Neuron (in vitro differentiated cells): ENCODE data around the gene SYDE2.
"Not testable (repeated sequence)": the region's sequence is repeated elsewhere in the genome, so short reads cannot be mapped to it uniquely, and the experiment has no call there.

Source experiments
- H2AFZ ChIP-seq: one replicate; pipeline ENCODE4 v1.6.1; 2013; ENCODE audit warnings: low read depth, mild to moderate bottlenecking, inconsistent platforms, low read length, moderate library complexity
- H3K27me3 ChIP-seq: one replicate; pipeline ENCODE4 v1.6.1; 2013; ENCODE audit warnings: low read length; ENCODE audit not compliant: insufficient read depth
- H3K36me3 ChIP-seq: one replicate; pipeline ENCODE4 v1.6.1; 2013; ENCODE audit warnings: low read length; ENCODE audit not compliant: insufficient read depth
- H3K4me1 ChIP-seq: one replicate; pipeline ENCODE4 v1.6.1; 2013; ENCODE audit warnings: low read length; ENCODE audit not compliant: insufficient read depth
- H3K4me3 ChIP-seq: 2 replicates; pipeline ENCODE4 v1.5.1; 2013; ENCODE audit warnings: mild to moderate bottlenecking, low read length, moderate library complexity
- H3K9me3 ChIP-seq: one replicate; pipeline ENCODE4 v1.6.1; 2013; ENCODE audit warnings: low read length

The SYDE2 gene

DNA sequence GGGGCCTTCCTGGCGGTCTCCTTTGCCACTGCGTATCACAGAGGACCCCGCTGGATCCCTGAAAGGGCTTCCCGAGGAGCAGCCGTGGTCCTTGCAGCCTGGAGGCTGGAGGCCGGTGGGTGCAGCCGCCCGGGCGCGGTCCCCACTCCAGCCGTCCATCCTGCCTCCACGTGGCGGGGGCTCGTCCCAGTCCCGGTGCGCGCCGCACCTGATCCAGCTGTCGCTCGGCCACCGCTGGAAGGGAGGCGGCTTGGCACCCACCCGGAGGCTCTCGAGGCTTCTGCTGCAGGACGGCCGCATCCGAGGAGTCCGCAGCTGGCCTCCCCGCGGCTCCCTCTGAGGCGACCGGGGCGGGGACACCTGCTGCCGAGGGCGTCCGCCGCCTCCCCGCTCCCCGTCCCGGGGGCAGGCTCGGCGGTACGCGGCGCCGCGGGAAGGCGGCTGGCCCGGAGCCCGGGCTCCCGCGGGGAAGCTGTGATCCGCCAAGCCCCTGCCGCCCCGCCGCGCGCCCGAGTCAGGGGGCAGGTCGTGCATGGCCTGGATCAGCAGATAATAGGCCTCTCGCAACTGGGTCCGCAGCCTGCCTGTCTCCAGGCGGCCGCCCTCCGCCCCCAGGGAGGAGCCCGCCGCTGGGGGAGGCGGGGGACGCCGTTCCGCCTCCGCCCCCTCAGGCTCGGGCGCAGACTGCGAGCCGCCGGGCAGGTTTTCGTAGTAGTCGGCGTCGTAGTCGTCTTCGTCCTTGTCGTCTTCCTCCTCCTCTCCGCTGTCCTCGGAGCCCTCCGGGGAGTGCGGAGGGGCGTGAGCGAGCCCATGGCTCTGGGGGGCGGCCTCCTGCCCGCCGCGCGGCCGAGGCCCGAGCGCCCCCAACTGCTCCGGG is at the start of gene SYDE2:
Gene SYDE2, minus strand, starts transcription at position 554 of the 877 bp plus-strand sequence. Its CDS starts 20 bp downstream, at position 534.
- H3K4me3 ChIP-seq, result peak within 1 kb of the TSS; percentile 67
- peaks cover 23% of the 10 kb centered on the region for H3K4me1 ChIP-seq
- no peaks in the 10 kb centered on the region for H3K36me3 ChIP-seq
- H3K27me3 ChIP-seq, result peaks cover 7% of the 10 kb centered on the region
- no peaks in the 10 kb centered on the region for H3K9me3 ChIP-seq
- peak within 1 kb of the TSS; percentile 100 for H2AFZ ChIP-seq

DNA sequence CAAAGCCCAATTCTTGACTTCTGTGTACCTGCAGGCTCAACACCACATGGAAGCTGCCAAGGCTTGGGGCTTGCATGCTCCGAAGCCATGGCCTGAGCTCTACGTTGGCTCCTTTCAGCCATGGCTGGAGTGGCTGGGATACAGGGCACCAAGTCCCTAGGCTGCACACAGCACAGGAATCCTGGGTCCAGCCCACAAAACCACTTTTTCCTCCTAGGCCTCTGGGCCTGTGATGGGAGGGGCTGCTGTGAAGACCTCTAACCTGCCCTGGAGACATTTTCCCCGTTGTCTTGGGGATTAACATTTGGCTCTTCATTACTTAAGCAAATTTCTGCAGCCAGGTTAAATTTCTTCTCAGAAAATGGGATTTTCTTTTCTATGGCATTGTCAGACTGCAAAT is 48.2 kb upstream of the SYDE2 start:
- H2AFZ ChIP-seq, H3K4me3 ChIP-seq, H3K27me3 ChIP-seq, H3K9me3 ChIP-seq, H3K4me1 ChIP-seq: not testable (repeated sequence)
- H3K36me3 ChIP-seq, result peaks cover 19% of the 10 kb centered on the region

GRCh38 chr1:85245891-85246290 is 45.1 kb upstream of the SYDE2 start:
- H3K9me3 ChIP-seq, result peaks cover 4% of the 10 kb centered on the region
- no peak overlapping the region for H3K4me3 ChIP-seq
- H3K4me1 ChIP-seq, result no peaks in the 10 kb centered on the region
- no peaks in the 10 kb centered on the region for H3K36me3 ChIP-seq
- H3K27me3 ChIP-seq, result no peaks in the 10 kb centered on the region
- H2AFZ ChIP-seq, result no peak overlapping the region

GRCh38 chr1:85245456-85245855 is 44.6 kb upstream of the SYDE2 start:
- Histone ChIP-seq H3K4me3 (no peak overlapping the region), H3K9me3 (peaks cover 4% of the 10 kb centered on the region), H2AFZ (no peak overlapping the region), H3K27me3 (no peaks in the 10 kb centered on the region), H3K36me3 (no peaks in the 10 kb centered on the region), H3K4me1 (no peaks in the 10 kb centered on the region)

GRCh38 chr1:85244271-85245061 is 43.6 kb upstream of the SYDE2 start:
- Histone ChIP-seq H3K9me3 (peaks cover 4% of the 10 kb centered on the region), H2AFZ (no peak overlapping the region), H3K4me3 (no peak overlapping the region), H3K27me3 (peaks cover 2% of the 10 kb centered on the region), H3K4me1 (no peaks in the 10 kb centered on the region), H3K36me3 (no peaks in the 10 kb centered on the region)

DNA sequence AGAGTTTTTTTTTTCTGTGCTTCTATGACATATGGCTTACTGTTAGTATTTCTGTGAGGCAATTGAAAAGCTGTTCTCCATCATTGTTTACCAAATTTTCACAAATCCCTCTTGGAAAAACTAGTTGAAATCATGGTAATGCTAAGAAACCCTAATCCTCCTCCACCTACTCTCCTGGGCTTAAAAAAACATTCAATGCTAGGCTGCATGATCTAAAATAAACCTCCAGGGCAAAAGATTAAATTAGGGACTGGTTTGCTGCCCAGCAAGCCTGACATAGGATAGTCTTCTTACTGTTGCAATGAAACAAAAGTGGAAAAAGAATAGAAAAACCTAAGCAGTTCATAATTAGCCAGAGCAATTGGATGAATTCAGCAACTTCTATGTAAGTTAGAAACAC is 42.6 kb upstream of the SYDE2 start:
- no peaks in the 10 kb centered on the region for H3K9me3 ChIP-seq
- no peak overlapping the region for H3K4me3 ChIP-seq
- H3K4me1 ChIP-seq, result no peaks in the 10 kb centered on the region
- peaks cover 2% of the 10 kb centered on the region for H3K27me3 ChIP-seq
- no peaks in the 10 kb centered on the region for H3K36me3 ChIP-seq
- H2AFZ ChIP-seq, result no peak overlapping the region

DNA sequence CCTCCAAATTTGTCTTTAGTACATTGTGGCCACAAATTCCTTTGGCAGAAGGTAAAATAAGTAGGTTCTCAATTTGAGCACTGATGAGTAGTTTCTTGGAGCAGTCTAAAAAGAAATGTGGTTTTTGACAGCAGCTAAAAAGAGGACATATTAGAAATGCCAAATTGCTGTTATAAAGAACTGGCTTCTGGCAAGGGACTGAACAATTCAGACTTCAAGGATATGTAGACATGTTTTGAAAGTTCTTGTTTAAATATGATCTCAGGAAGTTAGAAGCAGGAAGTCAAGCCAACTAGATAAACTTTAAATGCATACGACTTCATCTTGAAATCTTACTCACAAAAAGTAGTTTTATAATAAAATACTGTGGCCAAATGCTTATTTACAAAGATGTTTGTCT is 39.8 kb upstream of the SYDE2 start:
- Histone ChIP-seq H3K9me3 (no peaks in the 10 kb centered on the region), H3K36me3 (no peaks in the 10 kb centered on the region), H3K4me1 (no peaks in the 10 kb centered on the region), H2AFZ (no peak overlapping the region), H3K27me3 (peaks cover 2% of the 10 kb centered on the region), H3K4me3 (no peak overlapping the region)

DNA sequence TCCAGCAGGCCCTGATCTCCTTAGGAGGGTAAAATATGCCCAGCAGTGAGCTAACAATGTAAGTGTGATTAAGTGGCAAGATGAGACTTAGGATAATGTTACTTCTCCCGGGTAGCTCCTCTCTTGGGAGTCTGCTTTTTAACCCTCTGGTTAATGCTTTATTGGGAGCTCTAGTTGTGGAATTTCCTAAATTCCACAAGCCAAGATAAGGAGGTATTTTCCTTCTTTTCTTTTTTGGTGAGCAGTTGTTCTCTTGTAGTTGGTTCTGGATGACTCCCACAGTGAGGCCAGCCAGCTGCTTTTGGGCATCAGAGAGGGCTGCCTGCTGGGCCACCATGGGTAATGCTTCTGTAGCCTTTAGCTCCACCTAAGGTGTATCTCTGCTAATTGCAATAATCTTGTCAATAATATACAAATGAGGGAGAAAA is 39.4 kb upstream of the SYDE2 start:
- Histone ChIP-seq H3K27me3 (peaks cover 2% of the 10 kb centered on the region), H3K36me3 (no peaks in the 10 kb centered on the region), H3K4me1 (no peaks in the 10 kb centered on the region), H2AFZ (no peak overlapping the region), H3K4me3 (no peak overlapping the region), H3K9me3 (no peaks in the 10 kb centered on the region)

- H3K4me1 ChIP-seq, result no peaks in the 10 kb centered on the region
- H3K4me3 ChIP-seq, result no peak overlapping the region
- peaks cover 2% of the 10 kb centered on the region for H3K27me3 ChIP-seq
- H3K9me3 ChIP-seq, result no peaks in the 10 kb centered on the region
- H2AFZ ChIP-seq, result no peak overlapping the region
- no peaks in the 10 kb centered on the region for H3K36me3 ChIP-seq
Measured at GRCh38 chr1:85237613-85238012, 36.8 kb upstream of the SYDE2 start.

GRCh38 chr1:85230305-85230977 is 29.6 kb upstream of the SYDE2 start:
- Histone ChIP-seq H3K36me3 (no peaks in the 10 kb centered on the region), H2AFZ (no peak overlapping the region), H3K9me3 (no peaks in the 10 kb centered on the region), H3K4me1 (peaks cover 9% of the 10 kb centered on the region), H3K27me3 (no peaks in the 10 kb centered on the region), H3K4me3 (no peak overlapping the region)

DNA sequence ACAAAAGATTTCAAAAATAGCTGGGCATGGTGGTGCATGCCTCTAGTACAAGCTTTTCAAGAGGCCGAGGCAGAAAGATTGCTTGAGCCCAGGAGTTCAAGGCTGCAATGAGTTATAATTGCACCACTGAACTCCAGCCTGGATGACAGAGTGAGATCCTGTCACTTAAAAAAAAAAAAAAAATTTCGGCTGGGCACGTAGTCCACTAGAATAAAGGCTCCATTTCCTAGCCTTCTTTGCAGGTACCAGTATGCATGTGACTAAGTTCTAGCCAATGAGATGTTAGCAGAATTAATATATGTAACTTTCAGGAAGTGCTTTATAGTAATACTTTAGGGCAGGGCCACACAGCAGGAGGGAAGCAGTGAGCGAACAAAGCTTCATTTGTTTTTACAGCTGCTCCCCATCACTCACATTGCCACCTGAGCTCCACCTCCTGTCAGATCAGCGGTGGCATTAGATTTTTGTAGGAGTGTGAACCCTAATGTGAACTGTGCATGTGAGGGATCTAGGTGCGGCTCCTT is 28.8 kb upstream of the SYDE2 start:
- Histone ChIP-seq H3K4me3 (no peak overlapping the region), H3K27me3 (peaks cover 6% of the 10 kb centered on the region), H3K36me3 (no peaks in the 10 kb centered on the region), H3K9me3 (no peaks in the 10 kb centered on the region), H2AFZ (no peak overlapping the region), H3K4me1 (peaks cover 10% of the 10 kb centered on the region)

GRCh38 chr1:85228972-85229371 is 28.2 kb upstream of the SYDE2 start:
- Histone ChIP-seq H3K4me3 (no peak overlapping the region), H3K36me3 (no peaks in the 10 kb centered on the region), H3K4me1 (peaks cover 10% of the 10 kb centered on the region), H2AFZ (no peak overlapping the region), H3K9me3 (no peaks in the 10 kb centered on the region), H3K27me3 (peaks cover 9% of the 10 kb centered on the region)
